ENCODE results near the gene ALS2CL. TPM values are rescaled to one million over a fixed set of nuclear protein-coding genes. Genes with fewer than 3 reads are reported as not detected.

ALS2CL gene
- total RNA-seq, 1 experiment from 2014 or later: 16.4 TPM

GRCh38 chr3:46676601-46677410 lies 16.7 kb downstream of the ALS2CL start:
- Histone ChIP-seq H2AFZ (ENCODE audit: low read depth, low read length, poor library complexity, severe bottlenecking) (no peak overlapping the region), H3K36me3 (ENCODE audit: control insufficient read depth in 1 of 2, insufficient read depth in 2 of 2, low read length in 2 of 2) (no peaks in the 10 kb centered on the region), H3K4me1 (ENCODE audit: control insufficient read depth in 1 of 2, insufficient read depth in 2 of 2, low read length in 2 of 2) (no peaks in the 10 kb centered on the region), H3K9me2 (ENCODE audit: insufficient read depth) (no peaks in the 10 kb centered on the region), H3K4me3 (replicated peaks in 1 of 2; ENCODE audit: low read depth in 1 of 2, low read length in 2 of 2) (no peak overlapping the region), H3K79me2 (ENCODE audit: insufficient read depth, low read length) (no peaks in the 10 kb centered on the region), H3K27me3 (ENCODE audit: insufficient read depth, low read length) (no peaks in the 10 kb centered on the region), H3K27ac (ENCODE audit: low read depth, low read length) (no peak overlapping the region), H3K9me3 (ENCODE audit: control insufficient read depth in 1 of 2, insufficient read depth in 1 of 2, low read depth in 1 of 2, low read length in 2 of 2) (no peaks in the 10 kb centered on the region), H3K9ac (ENCODE audit: low read length) (no peak overlapping the region), H3K4me2 (ENCODE audit: low read length) (no peak overlapping the region), H4K20me1 (ENCODE audit: insufficient read depth) (no peaks in the 10 kb centered on the region)
- DNase-seq (ENCODE audit: low read depth, low spot score): no peak
- no peak for ATAC-seq
- intact Hi-C loops (cut with micrococcal nuclease): no loop called here
- no TSS peak for BruUV-seq (replicated peaks)
- ChIA-PET POLR2A (no interaction called here), CTCF (interaction anchor here (0.8 kb wide), 1 partner anchor 15 kb away, joined by 3 read pairs; no protein-coding TSS in a partner anchor), RAD21 (ENCODE audit: low non-redundant PET in 1 of 2, low total read pairs in 2 of 2, uncharacterized antibody in 2 of 2, unreplicated experiment in 2 of 2) (interaction anchor here in 1 of 2 experiments (0.6 kb wide), 1 partner anchor 647 kb away, joined by 3 read pairs; no protein-coding TSS in a partner anchor)
- no peak for TF ChIP-seq SRF (IDR thresholded peaks at IDR 0.05; ENCODE audit: low read depth)
- TF ChIP-seq POLR2AphosphoS5 (IDR thresholded peaks at IDR 0.05; ENCODE audit: low read depth, low read length): no peak
- no peak for TF ChIP-seq TCF7L2 (IDR thresholded peaks at IDR 0.05; ENCODE audit: borderline replicate concordance, extremely low read depth, insufficient read depth, insufficient read length)
- TF ChIP-seq ATF3 (IDR thresholded peaks at IDR 0.05): no peak
- no peak for TF ChIP-seq POLR2A (IDR thresholded peaks at IDR 0.05; ENCODE audit: borderline replicate concordance, extremely low read depth, insufficient read depth, insufficient read length)
- no peak for TF ChIP-seq MAX (IDR thresholded peaks at IDR 0.05)

GRCh38 chr3:46675843-46676567 lies 17.5 kb downstream of the ALS2CL start:
- ChIA-PET POLR2A (no interaction called here), CTCF (interaction anchor here (0.8 kb wide), 1 partner anchor 16 kb away, joined by 3 read pairs; no protein-coding TSS in a partner anchor), RAD21 (ENCODE audit: low non-redundant PET in 1 of 2, low total read pairs in 2 of 2, uncharacterized antibody in 2 of 2, unreplicated experiment in 2 of 2) (no interaction called here)
- H2AFZ ChIP-seq (ENCODE audit: low read depth, low read length, poor library complexity, severe bottlenecking): no peak overlapping the region
- no peak overlapping the region for H3K4me2 ChIP-seq (ENCODE audit: low read length)
- ATAC-seq (no peak), DNase-seq (ENCODE audit: low read depth, low spot score) (no peak)
- H3K36me3 ChIP-seq (ENCODE audit: control insufficient read depth in 1 of 2, insufficient read depth in 2 of 2, low read length in 2 of 2): no peaks in the 10 kb centered on the region
- H4K20me1 ChIP-seq (ENCODE audit: insufficient read depth): no peaks in the 10 kb centered on the region
- H3K27me3 ChIP-seq (ENCODE audit: insufficient read depth, low read length): no peaks in the 10 kb centered on the region
- H3K9me2 ChIP-seq (ENCODE audit: insufficient read depth): no peaks in the 10 kb centered on the region
- no TSS peak for BruUV-seq (replicated peaks)
- no peak overlapping the region for H3K4me3 ChIP-seq (replicated peaks in 1 of 2; ENCODE audit: low read depth in 1 of 2, low read length in 2 of 2)
- H3K4me1 ChIP-seq (ENCODE audit: control insufficient read depth in 1 of 2, insufficient read depth in 2 of 2, low read length in 2 of 2): no peaks in the 10 kb centered on the region
- no peaks in the 10 kb centered on the region for H3K9me3 ChIP-seq (ENCODE audit: control insufficient read depth in 1 of 2, insufficient read depth in 1 of 2, low read depth in 1 of 2, low read length in 2 of 2)
- H3K79me2 ChIP-seq (ENCODE audit: insufficient read depth, low read length): no peaks in the 10 kb centered on the region
- no peak overlapping the region for H3K27ac ChIP-seq (ENCODE audit: low read depth, low read length)
- H3K9ac ChIP-seq (ENCODE audit: low read length): no peak overlapping the region
- intact Hi-C loops (cut with micrococcal nuclease): no loop called here
- TF ChIP-seq ZBTB33 (IDR thresholded peaks at IDR 0.05; ENCODE audit: extremely low read depth, insufficient replicate concordance, low read length) (no peak), MAX (IDR thresholded peaks at IDR 0.05) (no peak), POLR2AphosphoS5 (IDR thresholded peaks at IDR 0.05; ENCODE audit: low read depth, low read length) (no peak), ZNF274 (IDR thresholded peaks at IDR 0.05; ENCODE audit: low read depth, low read length) (no peak), ATF3 (IDR thresholded peaks at IDR 0.05) (no peak)

All from HCT116 (cell line).